Measurements from ENCODE around the gene NEB. TPM values are rescaled to one million over a fixed set of nuclear protein-coding genes. Genes with fewer than 3 reads are reported as not detected.
A peak's percentile ranks its signal among the peaks of the same experiment; 100 is the strongest.

NEB gene
- total and polyA plus RNA-seq, 2 of the 13 experiments (the other 11 are each of a cell fraction or from before 2014, with no cell fraction given), result 0.21 to 0.24 TPM

DNA sequence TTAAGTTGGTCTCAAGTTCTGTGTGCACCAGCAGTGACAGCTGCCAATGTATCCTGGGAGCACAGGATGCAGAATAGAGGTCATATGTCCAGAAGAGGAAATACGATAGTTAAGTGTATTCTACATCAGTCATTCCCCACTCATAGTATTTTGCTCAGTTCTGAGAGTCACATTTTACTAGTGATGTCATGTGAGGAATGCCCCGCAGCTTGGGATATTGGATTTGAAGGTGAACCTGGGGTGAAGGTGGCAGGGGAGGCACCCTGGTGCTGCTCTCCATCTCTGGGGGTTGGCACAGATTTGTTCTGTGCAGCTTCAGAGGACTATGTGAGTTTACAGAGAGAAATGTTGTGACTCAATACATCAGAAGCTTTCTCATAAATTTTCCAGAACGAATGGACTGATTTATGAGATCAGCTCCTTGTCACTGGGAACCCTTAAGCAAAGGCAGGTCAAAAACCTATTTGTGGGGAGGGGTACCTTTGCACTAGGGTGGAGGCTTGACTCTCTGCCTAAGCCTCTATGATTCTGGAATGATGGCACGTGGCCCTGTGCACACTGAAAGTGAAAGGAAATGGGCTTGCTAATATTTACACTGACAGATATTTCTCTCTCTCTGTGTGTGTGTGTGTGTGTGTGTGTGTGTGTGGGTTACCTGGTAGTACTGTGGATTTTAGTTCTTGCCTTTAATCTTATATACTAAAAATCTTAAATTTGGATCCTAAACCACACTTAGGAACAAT lies 95.9 kb downstream of the NEB start (continued):
- TF ChIP-seq HOXA3 (CRISPR knock-in tag; IDR thresholded peaks at IDR 0.05), result 0 out of 2 replicates have a peak, but pooled peaks have one; percentile 13
- no peak for TF ChIP-seq LBX2 (CRISPR knock-in tag; IDR thresholded peaks at IDR 0.05; ENCODE audit: borderline replicate concordance)
- TF ChIP-seq ZBTB37 (CRISPR knock-in tag; IDR thresholded peaks at IDR 0.05), result no peak
- TF ChIP-seq ISL2 (CRISPR knock-in tag; IDR thresholded peaks at IDR 0.05), result no peak
- TF ChIP-seq TFAP4 (IDR thresholded peaks at IDR 0.05; ENCODE audit: borderline replicate concordance, low read depth), result no peak
- TF ChIP-seq, protein P1, sequence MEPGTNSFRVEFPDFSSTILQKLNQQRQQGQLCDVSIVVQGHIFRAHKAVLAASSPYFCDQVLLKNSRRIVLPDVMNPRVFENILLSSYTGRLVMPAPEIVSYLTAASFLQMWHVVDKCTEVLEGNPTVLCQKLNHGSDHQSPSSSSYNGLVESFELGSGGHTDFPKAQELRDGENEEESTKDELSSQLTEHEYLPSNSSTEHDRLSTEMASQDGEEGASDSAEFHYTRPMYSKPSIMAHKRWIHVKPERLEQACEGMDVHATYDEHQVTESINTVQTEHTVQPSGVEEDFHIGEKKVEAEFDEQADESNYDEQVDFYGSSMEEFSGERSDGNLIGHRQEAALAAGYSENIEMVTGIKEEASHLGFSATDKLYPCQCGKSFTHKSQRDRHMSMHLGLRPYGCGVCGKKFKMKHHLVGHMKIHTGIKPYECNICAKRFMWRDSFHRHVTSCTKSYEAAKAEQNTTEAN (CRISPR knock-in tag; conservative IDR thresholded peaks at IDR 0.05), result peak; percentile 33; the same call in 1 of the 2 replicates
- no peak for TF ChIP-seq ZNF563 (CRISPR knock-in tag; IDR thresholded peaks at IDR 0.05)
- TF ChIP-seq, protein P2, sequence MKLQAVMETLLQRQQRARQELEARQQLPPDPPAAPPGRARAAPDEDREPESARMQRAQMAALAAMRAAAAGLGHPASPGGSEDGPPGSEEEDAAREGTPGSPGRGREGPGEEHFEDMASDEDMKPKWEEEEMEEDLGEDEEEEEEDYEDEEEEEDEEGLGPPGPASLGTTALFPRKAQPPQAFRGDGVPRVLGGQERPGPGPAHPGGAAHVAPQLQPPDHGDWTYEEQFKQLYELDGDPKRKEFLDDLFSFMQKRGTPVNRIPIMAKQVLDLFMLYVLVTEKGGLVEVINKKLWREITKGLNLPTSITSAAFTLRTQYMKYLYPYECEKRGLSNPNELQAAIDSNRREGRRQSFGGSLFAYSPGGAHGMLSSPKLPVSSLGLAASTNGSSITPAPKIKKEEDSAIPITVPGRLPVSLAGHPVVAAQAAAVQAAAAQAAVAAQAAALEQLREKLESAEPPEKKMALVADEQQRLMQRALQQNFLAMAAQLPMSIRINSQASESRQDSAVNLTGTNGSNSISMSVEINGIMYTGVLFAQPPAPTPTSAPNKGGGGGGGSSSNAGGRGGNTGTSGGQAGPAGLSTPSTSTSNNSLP (IDR thresholded peaks at IDR 0.05; ENCODE audit: low read depth, low read length), result peak; percentile 87
- TF ChIP-seq ARNT2 (CRISPR knock-in tag; IDR thresholded peaks at IDR 0.05; ENCODE audit: low read depth), result no peak
- no peak for TF ChIP-seq ZBTB1 (CRISPR knock-in tag; IDR thresholded peaks at IDR 0.05; ENCODE audit: borderline replicate concordance)
- TF ChIP-seq NR2F6 (IDR thresholded peaks at IDR 0.05), result no peak
- no peak for TF ChIP-seq NR2F6 (CRISPR knock-in tag; IDR thresholded peaks at IDR 0.05)
- TF ChIP-seq SRSF1 (optimal IDR thresholded peaks at IDR 0.05; ENCODE audit: low read depth, low read length), result no peak
- TF ChIP-seq FOXJ3 (CRISPR knock-in tag; IDR thresholded peaks at IDR 0.05; ENCODE audit: borderline replicate concordance), result no peak
- no peak for TF ChIP-seq ZNF12 (CRISPR knock-in tag; IDR thresholded peaks at IDR 0.05)
- TF ChIP-seq, protein P3, sequence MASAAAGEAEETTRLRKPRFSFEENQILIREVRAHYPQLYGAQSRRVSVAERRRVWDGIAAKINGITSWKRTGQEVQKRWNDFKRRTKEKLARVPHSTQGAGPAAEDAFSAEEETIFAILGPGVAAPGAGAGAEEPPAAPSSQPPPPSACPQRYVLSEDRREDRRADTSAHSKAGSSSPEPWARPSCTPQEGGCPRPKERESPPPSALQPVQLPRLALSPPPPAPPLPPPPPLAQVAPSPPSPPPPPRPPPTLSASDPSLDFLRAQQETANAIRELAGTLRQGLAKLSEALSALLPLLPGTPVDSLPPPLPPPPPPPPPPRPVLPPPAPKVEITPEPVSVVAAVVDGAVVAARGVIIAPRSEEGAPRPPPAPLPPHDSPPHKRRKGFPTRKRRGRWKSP (CRISPR knock-in tag; IDR thresholded peaks at IDR 0.05), result peak; percentile 57; the same call in 1 of the 2 replicates
- no peak for TF ChIP-seq RFXANK (CRISPR knock-in tag; IDR thresholded peaks at IDR 0.05)
- TF ChIP-seq PAF1 (CRISPR knock-in tag; IDR thresholded peaks at IDR 0.05), result no peak
- TF ChIP-seq, protein P4, sequence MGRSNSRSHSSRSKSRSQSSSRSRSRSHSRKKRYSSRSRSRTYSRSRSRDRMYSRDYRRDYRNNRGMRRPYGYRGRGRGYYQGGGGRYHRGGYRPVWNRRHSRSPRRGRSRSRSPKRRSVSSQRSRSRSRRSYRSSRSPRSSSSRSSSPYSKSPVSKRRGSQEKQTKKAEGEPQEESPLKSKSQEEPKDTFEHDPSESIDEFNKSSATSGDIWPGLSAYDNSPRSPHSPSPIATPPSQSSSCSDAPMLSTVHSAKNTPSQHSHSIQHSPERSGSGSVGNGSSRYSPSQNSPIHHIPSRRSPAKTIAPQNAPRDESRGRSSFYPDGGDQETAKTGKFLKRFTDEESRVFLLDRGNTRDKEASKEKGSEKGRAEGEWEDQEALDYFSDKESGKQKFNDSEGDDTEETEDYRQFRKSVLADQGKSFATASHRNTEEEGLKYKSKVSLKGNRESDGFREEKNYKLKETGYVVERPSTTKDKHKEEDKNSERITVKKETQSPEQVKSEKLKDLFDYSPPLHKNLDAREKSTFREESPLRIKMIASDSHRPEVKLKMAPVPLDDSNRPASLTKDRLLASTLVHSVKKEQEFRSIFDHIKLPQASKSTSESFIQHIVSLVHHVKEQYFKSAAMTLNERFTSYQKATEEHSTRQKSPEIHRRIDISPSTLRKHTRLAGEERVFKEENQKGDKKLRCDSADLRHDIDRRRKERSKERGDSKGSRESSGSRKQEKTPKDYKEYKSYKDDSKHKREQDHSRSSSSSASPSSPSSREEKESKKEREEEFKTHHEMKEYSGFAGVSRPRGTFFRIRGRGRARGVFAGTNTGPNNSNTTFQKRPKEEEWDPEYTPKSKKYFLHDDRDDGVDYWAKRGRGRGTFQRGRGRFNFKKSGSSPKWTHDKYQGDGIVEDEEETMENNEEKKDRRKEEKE (IDR thresholded peaks at IDR 0.05), result no peak
- no peak for TF ChIP-seq ATRX (CRISPR knock-in tag; IDR thresholded peaks at IDR 0.05; ENCODE audit: borderline replicate concordance)
